Keratinocyte (primary cell): Measurements from ENCODE around the gene ARMC9.

ENCODE experiments used
- EZH2 ChIP-seq: IDR thresholded peaks from one replicate; pipeline ENCODE4 v1.6.1; 2012; ENCODE audit warnings: inconsistent platforms, mild to moderate bottlenecking, low read length, moderate library complexity
- TF ChIP-seq, protein P1 (sequence below), 3 experiments: IDR thresholded peaks in 1 of 3; conservative IDR thresholded peaks in 1 of 3; optimal IDR thresholded peaks in 1 of 3; 2 replicates in 2 of 3; 3 replicates in 1 of 3; pipeline versions ENCODE3 to v1.5.1; 2011; ENCODE audit warnings: low read length in 3 of 3, mild to moderate bottlenecking in 3 of 3, moderate library complexity in 2 of 3, control low read depth in 1 of 3, inconsistent platforms in 1 of 3; ENCODE audit not compliant: insufficient read depth in 2 of 3; ENCODE audit errors: extremely low read depth in 1 of 3

DNA sequence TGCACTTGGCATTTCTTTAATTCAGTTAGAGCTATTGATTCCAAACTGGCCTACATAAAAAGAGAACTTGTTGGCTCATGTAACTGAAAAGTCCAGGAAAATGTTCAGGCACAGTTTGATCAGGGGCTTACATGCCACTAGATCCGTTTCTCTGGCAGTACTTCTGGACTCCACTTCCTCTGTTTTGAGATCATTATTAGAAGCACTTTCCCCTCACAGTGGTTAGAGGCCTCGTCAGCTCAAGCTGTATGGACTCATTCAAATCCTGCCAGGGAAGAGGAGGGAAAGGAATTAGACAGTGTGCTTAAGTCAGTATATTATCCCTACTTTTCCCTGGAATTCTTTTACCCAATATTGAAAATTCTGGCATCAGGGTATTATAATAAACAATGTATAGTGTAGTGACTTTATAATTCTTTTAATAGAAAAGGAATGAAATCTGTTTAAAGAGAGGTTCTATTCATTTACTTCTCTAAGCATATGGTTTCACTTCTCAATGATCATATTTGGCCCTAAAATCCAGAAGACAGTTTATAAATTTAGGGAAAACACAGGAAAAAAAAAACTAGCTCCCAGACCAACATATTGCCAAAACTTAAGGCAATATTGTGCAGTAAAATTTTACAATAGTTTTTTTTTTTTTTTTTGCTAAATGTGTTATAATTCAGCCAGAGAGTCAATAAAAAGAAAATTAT, 92.0 kb downstream of the ARMC9 start:
- TF ChIP-seq EZH2 = no peak
- TF ChIP-seq, protein P1, sequence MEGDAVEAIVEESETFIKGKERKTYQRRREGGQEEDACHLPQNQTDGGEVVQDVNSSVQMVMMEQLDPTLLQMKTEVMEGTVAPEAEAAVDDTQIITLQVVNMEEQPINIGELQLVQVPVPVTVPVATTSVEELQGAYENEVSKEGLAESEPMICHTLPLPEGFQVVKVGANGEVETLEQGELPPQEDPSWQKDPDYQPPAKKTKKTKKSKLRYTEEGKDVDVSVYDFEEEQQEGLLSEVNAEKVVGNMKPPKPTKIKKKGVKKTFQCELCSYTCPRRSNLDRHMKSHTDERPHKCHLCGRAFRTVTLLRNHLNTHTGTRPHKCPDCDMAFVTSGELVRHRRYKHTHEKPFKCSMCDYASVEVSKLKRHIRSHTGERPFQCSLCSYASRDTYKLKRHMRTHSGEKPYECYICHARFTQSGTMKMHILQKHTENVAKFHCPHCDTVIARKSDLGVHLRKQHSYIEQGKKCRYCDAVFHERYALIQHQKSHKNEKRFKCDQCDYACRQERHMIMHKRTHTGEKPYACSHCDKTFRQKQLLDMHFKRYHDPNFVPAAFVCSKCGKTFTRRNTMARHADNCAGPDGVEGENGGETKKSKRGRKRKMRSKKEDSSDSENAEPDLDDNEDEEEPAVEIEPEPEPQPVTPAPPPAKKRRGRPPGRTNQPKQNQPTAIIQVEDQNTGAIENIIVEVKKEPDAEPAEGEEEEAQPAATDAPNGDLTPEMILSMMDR (optimal IDR thresholded peaks at IDR 0.05 in 1 of 3, IDR thresholded peaks at IDR 0.05 in 1 of 3, conservative IDR thresholded peaks at IDR 0.05 in 1 of 3; ENCODE audit: extremely low read depth in 1 of 3, insufficient read depth in 2 of 3, low read length in 3 of 3) = no peak
